Stromal cell of bone marrow (primary cell): ENCODE measurements around the gene WDR93.
"Not testable (repeated sequence)": the region's sequence is repeated elsewhere in the genome, so short reads cannot be mapped to it uniquely, and the experiment has no call there.

ENCODE experiments used
- DNase-seq: peaks from one replicate; pipeline ENCODE4 v3.0.0-alpha.2; 2012; ENCODE audit warnings: low read depth

The WDR93 gene

DNA sequence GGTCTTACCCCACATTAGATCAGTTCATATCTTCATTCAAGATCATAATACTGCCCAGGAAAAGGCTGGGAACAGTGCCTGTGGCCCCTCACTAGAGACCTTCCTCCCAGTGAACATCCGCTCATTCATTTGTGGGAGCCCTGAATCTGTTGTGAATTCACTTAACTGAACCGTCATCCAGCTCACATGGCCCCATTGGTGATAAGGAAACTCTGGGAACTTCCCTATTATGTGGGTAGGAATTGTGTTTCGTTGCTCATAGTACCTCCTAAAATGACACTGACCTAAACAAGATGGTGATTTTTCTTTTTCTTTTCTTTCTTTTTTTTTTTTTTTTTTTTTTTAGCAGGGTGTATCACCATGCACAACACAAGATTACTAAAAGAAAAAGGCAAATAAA lies 78.8 kb downstream of the WDR93 start:
- no peak for DNase-seq

DNA sequence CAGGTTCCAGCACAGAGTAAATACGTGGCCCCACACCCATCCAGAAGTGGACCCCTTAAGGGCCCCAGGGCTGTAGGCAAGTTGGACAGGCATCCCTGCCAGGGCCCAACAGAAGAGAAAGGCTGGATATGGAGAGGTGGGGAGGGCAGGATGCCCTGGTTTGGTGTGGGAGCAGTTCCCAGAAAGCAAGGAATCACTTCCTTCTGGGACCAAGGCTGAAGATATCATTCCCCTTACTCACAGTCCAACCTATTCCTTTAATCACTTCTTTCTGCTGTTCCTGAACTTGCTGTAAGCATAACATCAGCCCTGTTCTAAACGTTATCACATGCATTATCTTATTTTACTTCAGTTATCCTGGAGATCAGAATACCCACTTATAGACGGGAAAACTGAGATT lies 79.4 kb downstream of the WDR93 start:
- peak; percentile 37 for DNase-seq

DNA sequence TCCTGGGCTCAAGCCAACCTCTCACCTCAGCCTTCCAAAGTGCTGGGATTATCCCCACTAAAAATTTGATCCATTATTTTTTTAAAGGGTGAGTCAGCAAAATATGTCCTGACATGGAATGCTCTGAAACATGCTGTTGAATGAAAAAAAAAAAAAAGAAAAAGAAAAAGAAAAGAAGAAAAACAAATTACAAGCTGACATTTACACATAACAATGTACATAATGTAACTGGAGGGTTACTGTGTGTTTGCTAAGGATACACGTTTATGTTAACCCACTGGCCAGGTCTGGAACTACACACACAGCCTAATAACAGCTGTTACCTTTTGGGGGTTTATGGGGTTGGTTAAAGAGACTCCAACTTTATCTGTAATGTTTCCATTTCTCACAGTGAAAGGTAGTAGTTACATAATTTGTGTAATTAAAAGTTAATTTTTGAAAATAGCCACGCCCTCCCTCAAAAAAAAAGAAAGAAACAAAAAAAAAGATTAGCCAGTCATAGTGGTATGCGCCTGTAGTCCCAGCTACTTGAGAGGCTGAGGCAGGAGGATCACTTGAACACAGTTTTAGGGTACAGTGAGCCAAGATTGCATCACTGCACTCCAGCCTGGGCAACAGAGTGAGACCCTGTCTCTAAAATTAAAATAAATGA lies 82.4 kb downstream of the WDR93 start:
- no peak for DNase-seq

DNA sequence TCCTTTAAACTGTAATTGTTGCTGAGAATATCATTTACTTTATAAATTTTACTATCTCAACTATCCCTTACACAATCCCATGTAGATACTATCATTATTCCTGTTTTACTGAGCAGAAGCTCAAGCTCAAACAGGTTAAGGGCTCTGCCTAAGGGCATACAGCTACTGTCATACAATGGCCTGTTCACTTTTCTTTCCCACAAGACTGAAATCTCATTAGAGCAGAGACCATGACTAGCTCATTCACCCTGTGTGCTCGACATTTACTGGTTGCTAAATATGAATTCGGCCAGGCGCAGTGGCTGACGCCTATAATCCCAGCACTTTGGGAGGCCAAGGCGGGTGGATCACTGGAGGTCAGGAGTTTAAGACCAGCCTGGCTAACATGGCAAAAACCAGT lies 83.9 kb downstream of the WDR93 start:
- no peak for DNase-seq

DNA sequence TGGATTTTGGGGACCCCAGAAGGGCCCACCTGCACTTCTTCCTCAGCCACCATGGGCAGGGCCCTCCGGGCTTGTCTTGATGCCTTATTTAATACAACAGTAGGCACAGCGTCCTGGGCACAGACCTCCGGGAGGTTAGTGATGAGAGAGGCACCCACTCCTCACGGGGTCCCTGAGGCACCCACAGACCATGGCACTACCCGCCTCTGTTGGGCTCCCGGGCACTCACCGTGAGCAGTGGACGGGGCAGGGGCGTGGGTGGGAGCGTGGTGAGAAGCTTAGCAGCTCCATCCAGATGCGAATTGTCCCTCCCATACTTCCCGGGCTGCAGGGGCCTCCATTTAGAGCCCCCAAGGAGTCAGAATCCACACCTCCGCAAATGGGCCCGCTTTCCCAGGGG lies 85.2 kb downstream of the WDR93 start:
- DNase-seq = no peak

DNA sequence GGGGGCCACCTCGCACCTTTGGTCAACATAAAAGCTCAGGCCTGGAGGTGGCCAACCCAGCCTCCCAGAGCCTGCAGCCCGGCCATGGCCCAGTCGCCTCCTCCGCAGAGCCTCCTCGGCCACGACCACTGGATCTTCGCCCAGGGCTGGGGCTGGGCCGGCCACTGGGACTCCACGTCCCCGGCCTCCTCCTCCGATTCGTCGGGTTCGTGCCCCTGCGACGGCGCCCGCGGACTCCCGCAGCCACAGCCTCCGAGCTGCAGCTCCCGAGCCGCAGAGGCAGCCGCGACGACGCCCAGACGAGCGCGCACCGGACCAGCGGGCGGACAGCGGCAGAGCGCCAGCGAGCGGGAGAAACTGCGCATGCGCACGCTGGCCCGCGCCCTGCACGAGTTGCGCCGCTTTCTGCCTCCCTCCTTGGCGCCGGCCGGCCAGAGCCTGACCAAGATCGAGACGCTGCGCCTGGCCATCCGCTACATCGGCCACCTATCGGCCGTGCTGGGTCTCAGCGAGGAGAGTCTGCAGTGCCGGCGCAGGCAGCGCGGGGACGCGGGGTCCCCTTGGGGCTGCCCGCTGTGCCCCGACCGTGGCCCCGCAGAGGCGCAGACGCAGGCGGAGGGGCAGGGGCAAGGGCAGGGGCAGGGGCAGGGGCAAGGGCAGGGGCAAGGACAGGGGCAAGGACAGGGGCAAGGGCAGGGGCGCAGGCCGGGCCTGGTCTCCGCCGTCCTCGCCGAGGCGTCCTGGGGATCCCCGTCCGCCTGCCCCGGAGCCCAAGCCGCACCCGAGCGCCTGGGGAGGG lies 85.9 kb downstream of the WDR93 start, which contains the start of gene MESP2:
MESP2 (plus strand) TSS at position 59 of the 799 bp plus-strand sequence; CDS start at position 85, 26 bp downstream.
- peak; percentile 56 for DNase-seq

DNA sequence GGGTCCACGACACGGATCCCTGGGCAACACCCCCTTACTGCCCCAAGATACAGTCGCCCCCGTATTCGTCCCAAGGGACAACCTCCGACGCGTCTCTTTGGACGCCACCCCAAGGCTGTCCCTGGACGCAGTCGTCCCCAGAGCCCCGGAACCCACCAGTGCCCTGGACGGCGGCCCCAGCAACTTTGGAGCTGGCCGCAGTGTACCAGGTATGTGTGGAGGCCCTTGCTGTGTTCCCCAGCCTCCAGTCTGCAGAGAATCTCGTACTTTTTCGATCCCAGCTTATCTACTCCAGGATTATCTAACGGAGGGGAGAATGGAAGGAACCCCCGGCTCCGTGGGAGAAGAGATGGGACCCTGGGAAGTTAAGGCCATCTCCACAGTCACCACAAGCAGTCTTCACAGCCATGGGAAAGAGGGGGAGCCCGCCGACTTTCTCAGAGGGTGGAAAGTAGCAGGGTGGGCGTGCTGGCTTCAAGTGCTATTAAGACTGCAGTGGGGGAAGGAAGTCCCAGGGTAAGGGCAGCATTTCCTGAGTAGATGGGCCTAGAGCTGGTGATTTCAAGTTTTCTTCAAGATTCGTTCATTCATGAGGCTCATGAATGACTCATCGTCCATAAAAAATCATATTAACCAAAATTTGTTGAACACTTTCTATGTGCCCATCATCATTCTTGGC lies 86.6 kb downstream of the WDR93 start:
- no peak for DNase-seq

DNA sequence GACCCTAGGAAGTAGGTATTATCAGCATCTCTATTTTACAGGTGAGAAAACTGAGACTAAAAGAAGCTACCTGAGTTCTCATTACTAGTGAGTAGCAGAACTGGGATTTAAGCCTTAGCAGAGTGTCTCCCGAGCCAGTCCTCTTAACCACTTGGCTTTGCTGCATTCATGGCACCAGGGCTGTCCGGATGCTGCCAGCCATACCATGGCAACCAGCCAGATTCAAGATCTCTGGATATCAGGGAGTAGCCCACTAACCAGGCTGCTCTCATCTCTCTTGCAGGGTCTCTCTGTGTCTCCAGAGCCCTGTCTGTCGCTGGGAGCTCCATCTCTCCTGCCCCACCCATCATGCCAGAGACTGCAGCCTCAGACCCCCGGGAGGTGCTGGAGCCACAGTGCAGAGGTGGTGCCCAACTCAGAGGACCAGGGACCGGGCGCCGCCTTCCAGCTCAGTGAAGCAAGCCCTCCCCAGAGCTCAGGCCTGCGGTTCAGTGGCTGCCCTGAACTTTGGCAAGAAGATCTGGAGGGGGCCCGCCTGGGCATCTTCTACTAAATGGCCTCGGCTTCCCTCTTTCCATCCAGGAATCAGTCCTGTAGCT lies 87.3 kb downstream of the WDR93 start:
- no peak for DNase-seq

DNA sequence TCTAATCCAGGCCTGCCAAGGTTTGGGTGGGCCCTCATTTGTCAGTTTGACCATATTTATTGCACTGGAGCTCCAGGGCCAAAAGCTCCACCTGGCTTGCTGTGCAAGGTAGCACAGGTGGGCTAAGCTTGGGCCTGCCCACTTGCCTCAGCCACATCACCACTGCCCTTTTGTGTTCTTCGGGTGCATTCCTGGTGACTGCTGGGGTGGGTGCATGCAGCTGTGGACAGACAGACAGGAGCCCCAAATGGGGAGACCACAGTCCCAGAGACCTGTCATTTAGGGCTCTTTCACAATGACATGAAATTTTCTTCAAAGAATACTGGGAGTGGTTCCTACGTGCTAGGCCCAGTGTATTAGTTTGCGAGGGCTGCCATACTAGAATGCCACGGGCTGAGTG lies 88.2 kb downstream of the WDR93 start:
- no peak for DNase-seq

DNA sequence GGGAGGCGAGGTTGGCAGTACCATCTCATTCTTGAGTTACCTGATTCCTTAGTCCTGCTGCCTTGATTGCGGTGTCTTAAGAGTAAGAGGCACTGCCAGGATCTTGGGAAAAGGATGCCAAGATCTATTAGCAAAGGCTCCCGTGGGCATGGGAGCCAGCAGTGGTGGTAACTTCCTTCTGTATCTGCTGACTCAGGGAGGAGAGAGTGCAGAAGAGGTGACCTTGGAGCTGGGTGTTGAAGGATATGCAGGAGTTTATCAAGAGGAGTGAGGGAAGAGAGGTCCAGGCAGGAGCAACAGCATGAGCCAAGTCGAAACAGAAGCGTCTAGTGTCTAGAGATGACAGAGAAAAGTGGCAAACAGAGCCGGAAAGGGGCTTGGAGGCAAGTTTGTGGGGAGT lies 90.0 kb downstream of the WDR93 start:
- DNase-seq = no peak

DNA sequence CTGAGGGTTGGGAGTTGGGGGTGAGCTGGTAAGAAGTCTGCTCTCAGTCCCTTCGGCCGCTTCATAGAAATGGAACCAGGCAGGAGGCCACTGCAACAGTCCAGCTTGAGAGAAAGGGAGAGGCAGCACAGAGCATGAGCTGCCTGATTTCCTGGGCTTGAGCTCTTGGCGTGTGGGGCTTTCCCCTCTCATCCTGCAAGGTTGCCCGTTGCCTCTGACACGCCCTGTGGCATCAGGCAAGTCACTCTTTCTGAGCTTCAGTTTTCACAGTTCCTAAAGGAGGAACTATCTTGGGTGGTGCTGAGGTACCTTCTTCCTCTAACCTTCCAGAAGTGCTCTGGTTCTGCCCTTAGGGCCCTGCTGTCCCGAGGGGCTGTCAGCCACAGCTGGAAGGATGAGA lies 90.4 kb downstream of the WDR93 start:
- DNase-seq = no peak

DNA sequence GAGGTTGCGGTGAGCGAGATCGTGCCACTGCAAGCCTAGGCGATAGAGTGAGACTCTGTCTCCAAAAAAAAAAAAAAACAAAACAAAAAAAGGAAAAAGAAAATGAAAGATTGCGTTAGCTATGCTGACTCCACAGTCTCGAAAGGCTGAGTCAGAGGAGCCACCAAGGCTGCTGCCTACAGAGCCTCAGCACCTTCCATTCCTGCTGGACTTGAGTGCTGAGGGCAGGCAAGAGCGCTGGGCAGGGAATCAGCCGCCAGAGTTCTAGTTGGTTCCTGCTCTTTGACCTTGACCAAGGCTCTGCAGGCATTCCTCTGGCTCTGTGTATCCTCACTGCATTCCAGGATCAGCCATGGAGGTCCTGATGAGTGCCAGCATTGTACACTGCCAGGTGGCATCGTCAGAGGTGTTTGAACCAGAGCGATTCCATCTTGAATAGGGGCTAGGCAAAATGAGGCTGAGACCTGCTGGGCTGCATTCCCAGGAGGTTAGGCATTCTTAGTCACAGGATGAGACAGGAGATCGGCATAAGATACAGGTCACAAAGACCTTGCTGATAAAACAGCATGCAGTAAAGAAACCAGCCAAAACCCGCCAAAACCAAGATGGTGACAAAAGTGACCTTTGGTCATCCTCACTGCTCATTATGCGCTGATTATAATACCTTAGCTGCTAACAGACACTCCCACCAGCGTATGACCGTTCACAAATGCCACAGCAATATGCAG lies 91.4 kb downstream of the WDR93 start:
- DNase-seq = peak; percentile 47

DNA sequence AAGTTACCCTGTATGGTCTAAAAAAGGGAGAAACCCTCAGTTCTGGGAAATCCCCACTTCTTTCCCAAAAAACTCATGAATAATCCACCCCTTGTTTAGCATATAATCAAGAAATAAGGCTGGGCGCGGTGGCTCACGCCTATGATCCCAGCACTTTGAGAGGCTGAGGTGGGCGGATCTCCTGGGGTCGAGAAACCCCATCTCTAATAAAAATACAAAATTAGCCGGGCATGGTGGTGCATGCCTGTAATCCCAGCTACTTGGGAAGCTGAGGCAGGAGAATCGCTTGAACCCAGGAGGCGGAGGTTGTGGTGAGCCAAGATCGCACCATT lies 92.0 kb downstream of the WDR93 start:
- DNase-seq = not testable (repeated sequence)

DNA sequence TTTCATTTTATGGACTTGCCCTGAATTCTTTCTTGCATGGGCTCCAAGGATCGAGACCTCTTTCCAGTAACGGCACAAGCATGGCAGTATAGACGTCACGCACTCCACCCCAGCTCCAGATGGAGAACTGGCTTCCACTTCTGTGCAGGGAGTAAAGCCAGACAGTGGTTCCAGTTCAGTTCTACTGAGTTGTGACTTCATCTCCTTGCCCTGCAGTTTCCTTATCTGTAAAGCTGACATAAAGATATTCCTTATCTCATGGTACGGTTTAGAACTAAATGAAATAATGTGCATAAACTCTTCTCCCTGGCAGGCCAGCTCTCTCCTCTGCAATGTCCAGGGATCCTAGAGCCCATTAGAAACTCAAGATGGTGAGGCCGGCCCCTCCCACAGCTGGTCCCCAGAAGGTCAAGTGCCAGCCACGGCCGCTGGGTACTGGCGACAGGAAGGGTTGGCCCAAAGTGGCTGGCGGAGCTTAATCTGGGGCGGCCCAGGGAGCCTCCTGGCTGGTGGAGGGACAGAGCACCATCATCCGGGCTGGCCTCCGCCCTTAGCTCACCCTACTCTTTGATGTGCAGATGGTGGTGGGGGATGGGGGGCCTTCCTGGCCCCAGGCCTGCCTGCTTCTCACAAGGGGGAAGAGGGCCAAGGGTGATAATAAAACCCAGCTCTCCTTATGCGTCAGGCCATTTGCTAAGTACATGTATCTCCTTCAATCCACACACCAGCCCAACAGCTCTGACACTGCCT lies 92.7 kb downstream of the WDR93 start:
- no peak for DNase-seq

DNA sequence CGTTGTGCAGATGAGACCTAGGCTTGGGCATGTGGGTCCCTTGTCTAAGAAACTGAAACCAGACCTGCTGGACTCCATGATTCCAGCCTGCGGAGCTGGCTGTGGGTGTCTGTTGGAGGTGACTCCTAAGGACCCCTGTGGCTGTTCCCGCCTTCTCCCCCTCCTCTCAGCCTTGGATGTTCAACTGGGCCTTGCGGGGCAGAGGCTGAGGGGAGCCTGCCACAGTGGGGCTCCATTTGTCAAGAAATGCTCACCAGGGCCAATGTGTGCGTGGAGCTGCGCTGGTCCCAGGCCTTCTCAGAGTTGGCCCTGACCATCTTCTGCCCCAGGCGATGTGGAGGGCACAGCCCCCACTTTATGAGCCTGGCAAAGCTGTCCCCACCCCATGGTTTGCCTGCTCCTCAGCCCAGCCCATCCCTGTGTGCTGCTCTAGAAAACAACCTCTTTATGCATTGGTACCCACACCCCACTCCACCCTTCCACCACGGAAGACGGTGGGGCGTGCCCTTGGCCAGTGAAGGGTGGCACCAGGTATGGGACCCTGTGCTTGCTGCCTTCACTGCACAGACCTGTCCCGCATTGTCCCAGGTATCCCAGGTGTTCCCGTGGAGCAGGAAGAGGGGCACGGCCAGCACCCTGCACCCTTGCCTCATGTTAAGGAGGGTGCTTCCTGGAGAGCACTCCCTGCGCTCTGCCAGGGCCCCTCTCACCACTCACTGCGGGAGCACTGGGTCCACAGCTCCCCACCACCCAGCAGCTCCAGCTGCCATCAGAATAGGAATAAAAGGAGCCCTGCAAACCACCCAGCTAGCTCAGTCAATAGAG lies 93.5 kb downstream of the WDR93 start:
- DNase-seq = no peak

DNA sequence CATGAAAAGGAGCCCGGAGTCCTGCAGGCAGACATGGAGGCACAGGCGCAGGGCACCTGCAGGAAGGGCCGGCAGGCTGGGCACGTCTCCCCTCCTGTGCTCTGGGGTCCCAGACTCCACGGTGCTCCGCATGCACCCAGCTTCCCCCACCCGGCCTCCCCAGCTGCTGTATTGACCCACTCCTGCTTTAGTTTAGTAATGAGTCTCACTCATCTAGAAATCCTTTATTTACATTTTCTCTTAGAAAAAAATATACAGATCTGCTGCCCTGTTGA lies 94.0 kb downstream of the WDR93 start:
- DNase-seq = no peak

DNA sequence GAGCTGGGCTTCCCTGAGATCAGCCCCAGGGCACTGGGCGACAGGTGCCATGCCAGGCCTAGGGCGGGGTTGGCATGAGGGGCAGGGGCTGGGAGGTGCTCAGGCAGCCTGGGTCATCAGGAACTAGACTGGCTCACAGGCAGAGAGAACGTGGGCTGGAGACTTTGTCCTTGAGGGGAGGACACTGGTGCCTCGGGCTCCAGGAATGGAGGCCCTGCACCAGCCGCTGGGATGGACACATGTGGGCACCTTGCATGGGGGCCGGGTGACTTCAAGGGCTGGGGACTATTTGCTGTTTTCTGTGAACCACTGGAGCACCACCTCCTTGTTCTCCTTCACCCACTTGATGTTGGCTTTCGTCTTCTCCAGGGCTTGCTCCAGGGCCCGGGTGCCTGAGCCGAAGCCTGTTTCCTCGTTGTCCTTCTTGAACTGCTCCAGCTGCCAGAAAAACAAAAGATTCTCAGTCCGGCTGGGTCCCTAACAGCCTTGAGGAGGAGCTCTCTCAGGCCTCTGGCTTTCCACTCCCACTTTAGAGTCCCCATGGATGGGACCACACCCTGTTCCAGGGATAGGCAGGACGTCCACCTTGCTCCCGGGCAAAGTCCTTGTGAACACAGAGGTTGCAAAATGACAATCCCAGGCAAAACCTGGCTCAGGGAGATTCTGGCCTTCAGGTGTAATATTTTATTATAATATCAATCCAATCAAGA lies 94.6 kb downstream of the WDR93 start:
- no peak for DNase-seq

DNA sequence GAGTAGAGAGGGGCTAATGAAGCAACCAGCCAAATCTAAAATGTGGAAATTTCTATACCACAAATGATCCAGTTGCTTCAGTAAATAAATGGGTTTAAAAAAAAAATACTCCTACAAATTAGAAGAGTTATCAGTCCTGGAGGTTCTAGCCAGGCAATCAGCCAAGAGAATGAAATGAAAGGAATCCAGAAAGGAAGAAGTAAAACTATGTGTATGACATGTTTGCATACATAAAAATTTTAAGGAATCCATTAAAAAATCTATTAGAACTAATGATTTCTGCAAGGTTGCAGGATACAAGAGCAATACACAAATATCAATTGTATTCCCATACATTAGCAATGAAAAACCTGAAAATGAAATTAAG lies 95.1 kb downstream of the WDR93 start:
- DNase-seq = no peak

DNA sequence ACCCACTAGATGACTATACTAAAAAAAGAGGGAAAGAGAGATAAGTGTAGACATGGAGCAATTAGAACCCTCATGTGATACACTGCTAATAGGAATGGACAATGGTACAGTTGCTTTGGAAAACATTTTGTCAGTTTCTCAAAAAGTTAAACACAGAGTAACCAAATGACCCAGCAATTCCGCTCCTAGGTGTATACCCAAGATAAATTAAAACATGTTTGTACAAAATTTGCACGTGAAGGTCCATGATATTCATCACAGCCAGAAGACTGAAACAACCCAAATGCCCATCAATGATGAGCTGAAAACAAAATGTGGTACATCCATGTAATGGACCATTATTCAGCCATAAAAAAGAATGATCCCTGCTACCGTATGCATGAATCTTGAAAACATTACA lies 97.3 kb downstream of the WDR93 start:
- no peak for DNase-seq

DNA sequence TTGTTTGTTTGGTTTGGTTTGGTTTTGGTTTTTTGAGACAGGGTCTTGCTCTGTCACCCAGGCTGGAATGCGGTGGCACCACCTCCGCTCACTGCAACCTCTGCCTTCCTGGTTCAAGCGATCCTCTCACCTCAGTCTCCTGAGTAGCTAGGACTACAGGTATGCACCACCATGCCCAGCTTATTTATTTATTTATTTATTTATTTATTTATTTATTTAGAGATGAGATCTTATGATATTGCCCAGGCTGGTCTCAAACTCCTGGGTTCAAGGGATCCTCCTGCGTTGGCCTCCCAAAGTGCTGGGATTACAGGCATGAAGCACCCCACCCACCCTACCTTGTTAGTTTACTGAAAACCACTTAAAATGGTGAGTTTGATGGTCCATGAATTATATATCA lies 98.0 kb downstream of the WDR93 start:
- DNase-seq = not testable (repeated sequence)
